Activated T-cell treated with anti-CD3 and anti-CD28 coated beads for 1 hour (primary cell): ENCODE data around the gene PLLP.

Experiments
- DNase-seq: peaks from one replicate; pipeline ENCODE4 v3.0.0-alpha.2; 2020; ENCODE audit warnings: low read depth

PLLP gene

DNA sequence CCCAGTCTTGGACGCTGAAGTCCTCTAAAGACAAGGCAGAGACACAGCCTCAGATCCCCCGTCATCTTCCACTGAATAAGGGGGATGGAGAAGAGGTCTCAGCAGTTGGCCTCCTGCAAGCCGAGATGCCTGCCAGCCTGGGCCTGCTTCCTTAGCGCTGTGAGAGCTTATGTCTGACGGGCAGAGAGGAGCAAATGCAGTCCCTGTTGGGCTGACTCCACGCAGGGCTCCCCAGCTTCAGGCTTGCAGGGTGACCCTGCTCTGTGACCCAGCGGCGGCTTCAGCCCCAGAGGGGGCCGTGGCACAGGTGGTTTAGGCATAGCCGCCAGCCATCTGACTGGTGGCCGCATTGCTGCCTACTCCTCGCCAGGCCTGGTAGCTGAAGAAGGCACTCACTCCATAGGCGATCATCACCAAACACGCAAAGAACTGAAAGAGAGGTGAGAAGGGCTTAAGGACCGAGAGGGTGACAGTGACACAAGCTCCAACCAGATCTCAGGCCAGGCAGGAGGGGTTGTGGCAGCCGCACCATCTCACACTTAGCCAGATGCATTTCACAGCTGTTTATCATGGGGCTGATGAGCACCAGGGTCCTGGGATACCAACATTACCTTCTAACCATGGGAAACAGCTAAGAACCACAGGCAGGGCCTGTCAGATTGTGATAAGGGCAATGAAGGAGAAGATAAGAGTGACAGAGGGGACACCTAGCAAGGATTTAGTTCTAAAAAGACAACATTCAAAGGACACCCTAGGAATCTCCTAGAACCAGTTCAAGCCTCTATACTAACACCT is 27.7 kb downstream of the PLLP start:
- DNase-seq = no peak

DNA sequence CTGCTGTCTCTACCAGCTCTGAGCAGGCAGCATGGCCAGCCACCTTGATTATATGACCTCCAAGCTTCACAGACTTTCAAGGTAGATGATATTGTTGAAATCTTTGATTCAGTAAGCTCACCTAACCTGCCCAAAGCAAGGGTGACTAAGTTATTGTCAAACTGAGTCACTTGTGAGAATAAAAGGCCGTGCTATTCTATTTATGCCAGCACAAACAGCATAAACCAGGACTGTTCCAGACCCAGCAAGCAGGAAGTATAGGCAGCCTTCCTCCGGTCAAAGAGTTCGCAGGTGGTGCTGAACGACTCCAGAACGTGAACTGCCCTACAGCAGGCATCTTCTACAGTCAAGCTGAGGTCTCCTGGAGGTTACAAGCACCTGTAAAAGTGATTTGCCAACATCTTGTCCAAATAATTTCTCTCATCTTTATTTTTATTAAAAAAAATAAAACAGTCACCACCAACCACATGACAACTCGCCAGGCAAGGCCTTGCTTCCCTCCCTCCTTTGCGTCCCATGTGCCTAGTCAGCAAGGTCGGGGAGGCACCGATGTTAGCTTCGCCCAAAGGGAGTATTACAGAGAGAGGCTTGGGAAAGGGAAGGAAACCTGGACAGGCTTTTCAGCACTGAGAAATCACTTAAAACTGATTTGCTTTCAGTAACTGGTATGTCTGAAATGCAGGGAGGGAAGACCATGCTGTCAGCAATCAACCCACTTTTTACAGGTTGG is 28.6 kb downstream of the PLLP start:
- DNase-seq = no peak

DNA sequence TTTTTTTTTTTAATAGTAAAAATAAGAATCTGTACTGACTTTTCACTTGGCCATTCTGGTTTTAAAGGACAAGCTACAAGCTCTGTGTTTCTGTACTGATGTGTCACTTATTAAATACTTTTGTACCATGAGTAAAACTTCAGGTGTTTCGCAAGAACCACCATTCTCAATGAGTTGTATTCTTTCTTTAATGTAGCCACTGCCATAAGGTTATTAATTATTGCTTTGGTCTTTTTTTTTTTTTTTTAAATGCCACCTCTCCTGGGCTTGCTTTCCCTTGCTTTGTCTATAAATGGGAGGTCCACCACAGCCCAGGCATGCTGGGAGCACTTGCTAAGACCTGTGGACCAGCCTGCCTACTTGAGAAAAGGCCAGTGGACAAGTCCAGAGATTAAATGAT is 31.0 kb downstream of the PLLP start:
- no peak for DNase-seq

DNA sequence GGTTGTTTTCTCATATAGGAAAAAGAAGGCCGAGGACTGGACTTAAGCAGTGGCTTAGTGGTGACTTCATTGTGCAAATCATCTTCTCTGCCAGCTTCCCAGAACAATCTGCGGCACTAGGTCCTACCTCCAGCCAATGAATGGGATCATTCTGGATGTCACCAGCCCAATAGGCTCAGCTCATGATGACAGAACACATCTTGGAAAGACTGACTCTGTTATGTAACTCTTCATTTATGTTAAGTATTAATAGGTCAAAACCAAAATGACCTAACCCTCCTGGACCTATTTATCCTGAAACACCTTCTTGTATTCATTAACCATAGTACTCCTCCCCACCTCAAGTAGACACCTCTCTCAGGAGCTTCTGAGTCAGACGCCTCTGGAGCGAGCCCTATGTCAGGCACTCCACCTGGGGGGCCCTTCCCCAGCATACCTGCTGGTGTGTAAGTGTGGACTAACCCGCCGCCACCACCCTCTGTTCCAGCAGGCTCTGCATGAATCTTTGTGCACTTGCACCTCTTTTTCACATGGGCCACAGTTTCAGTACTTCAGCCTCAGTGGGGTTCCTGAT is 32.2 kb downstream of the PLLP start:
- DNase-seq = no peak

DNA sequence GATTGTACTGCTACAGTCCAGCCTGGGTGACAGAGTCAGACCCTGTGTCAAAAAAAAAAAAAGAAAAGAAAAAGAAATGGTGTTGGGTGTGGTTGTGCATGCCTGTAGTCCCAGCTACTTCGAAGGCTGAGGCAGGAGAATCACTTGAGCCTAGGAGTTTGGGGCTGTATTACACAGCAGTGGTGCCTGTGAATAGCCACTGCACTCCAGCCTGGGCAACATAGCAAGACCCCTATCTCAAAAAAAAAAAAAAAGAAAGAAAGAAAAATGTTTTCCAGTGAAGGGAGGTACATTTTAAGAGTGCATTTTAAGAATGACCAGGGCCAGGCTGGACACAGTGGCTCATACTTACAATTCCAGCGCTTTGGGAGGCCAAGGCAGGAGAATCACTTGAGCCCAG is 33.1 kb downstream of the PLLP start:
- no peak for DNase-seq

DNA sequence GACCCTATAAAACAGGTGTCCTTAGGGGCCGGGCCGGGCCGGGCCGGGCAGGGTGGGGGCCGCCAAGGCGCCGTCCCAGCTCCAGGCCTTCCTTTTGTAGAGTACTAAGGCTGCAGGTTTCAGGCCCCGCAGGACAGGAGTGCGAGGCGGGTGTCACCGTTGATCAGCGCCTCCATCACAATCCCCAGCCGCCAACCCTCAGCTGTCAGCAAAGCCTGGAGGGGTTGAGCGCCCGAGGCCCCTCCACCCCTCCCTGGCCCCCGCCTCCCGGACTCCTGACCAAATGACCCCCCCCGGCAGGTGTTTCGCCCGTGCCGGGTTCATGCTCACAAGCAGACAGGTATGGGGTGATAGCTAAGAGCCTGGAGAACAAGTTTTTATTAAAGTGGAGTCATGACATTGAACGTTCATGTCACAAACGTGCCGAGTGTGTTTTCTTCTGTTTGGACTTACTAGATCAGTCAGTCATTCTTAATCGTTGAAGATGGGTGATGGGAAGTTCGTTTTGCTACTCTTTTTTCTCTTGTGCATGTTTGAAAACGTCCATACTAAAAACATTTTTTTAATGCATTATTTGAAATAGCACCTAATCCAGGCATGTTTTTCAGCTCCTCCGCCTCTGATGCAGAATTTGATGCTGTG is 38.9 kb downstream of the PLLP start:
- DNase-seq = no peak

DNA sequence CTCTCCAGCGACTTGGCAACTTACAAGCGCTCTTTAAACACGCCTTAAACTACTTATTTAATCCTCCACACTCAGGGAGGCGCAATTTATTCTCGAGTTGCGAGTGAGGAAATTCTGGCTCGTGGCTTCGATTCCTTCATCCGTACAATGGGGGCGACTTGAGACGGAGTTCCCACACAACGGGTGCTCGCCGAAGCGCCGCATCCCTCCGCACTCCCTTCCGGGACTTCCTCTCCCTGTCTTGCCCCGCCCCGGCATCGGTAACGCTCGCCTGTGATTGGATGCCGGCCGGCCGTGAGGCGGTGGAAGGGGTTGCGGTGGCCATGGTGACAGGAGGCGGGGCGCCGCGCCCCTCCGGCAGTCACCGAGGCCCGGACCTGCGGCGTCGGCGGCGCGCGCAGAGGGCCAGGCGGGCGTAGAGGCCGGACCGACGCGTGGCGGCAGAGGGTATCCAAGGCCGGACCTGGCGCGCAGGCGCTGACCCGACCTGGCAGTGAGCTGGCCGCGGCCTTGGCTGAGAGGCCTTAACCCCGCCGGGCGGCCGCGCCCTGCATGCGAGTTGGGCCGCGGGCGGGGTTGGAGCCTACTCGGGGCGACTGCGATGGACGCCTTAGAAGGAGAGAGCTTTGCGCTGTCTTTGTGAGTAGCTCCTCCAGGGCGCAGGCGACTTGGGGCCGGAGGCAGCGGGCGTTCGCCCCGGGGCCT is 39.6 kb downstream of the PLLP start, which contains the start of gene ARL2BP:
ARL2BP (plus strand) TSS at position 493 of the 705 bp plus-strand sequence; CDS start at position 602, 109 bp downstream.
- DNase-seq = peak; percentile 95

DNA sequence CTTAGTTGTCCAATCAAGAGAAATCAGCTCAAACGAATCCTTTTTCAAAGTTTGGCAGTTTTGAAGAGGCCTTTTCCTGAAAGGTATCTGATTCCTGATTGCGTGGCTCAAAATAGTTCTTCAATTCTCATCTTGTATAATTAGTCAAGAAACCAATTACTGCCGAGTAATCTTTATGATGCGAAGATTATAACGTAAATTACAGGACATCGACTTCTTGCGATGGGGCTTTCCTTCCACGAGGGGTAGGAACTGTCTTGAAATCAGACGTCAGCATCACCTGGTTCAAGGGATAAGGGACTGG is 40.1 kb downstream of the PLLP start:
- DNase-seq = no peak

DNA sequence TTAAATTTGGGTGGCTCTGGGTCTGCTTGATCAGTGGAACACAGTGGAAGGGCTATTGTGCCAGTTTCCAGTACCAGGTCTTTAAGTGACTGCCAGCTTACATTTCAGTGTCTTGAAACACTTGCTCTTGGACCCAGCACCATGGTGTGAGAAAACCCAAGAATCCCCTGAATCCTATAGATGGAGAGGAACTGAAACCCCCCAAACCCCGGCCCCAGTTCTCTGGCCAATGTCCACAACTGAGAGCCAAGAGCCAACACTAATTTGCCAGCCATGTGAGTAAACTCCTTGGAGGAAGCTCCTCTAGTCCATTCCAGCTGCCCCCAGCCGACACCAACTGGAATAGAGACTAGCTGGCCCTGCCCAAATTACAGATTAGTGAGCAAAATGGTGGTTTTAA is 41.8 kb downstream of the PLLP start:
- DNase-seq = no peak

DNA sequence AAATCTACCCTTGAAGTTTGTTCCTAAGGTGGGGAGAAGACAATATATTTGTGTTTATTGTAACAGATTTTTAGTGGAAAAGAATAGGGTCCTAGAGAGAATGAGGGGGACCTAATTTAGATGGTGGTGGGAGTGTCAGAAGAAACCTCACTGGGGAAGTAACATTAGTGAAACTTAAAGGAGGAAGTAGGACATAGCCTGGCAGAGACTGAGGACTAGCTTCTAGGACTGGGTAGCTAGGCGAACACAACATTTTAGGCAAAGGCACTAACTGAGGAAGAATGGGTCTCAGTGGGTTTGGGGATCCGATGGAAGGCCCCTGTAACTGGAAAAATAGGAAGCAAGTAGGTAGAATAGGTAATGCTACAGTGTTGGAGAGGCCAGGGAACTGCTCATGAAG is 43.6 kb downstream of the PLLP start:
- DNase-seq = no peak

DNA sequence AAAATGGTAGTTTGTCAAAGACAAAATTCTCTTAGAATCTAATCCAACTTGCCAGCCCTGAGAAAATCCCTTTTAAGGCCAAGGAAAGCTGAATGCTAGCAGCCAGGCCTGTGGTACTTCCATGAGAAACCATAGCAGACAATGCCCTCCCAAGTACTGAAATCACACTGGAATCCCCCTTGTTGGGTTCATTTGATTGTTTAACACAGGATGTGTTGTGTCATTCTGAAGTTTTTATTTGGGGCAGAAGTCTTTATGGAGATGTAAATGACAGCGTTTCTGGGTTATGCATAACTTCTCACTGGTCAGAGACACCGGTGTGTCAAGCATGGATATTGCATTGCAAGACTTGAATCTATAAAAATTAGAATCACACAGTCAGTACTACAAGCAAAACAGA is 45.4 kb downstream of the PLLP start:
- no peak for DNase-seq

DNA sequence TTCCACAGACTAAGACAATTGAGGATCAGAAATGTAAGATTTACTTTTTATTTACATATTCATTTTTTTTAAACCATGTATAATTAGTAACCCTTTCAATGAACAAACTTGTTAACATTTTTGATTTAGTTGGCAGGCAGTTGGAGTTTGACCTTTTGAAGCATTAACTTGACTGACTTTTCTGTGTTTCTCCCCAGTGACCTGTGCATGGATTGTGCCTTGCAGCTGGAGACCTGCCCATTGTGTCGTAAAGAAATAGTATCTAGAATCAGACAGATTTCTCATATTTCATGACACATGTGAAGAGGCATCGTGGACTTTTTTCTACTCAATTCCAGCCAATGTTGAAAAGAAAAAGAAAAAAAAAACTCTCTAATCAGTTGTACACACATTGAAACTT is 45.8 kb downstream of the PLLP start:
- no peak for DNase-seq

DNA sequence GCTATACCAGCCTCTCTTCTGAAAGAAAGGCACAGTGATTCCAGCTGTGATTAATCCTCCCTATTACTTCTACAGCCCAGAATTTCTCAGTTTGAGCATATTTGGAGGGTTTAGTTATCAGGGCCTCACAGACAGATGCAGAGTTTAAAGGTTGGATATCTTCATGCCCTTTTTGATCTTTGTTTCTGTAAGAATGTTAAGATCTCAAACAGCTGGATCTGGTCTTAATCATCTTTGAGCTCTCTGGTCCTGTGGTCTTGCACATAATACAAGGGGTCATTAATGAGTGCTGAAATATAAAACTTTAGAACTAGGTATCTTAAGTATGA is 48.5 kb downstream of the PLLP start:
- DNase-seq = no peak

DNA sequence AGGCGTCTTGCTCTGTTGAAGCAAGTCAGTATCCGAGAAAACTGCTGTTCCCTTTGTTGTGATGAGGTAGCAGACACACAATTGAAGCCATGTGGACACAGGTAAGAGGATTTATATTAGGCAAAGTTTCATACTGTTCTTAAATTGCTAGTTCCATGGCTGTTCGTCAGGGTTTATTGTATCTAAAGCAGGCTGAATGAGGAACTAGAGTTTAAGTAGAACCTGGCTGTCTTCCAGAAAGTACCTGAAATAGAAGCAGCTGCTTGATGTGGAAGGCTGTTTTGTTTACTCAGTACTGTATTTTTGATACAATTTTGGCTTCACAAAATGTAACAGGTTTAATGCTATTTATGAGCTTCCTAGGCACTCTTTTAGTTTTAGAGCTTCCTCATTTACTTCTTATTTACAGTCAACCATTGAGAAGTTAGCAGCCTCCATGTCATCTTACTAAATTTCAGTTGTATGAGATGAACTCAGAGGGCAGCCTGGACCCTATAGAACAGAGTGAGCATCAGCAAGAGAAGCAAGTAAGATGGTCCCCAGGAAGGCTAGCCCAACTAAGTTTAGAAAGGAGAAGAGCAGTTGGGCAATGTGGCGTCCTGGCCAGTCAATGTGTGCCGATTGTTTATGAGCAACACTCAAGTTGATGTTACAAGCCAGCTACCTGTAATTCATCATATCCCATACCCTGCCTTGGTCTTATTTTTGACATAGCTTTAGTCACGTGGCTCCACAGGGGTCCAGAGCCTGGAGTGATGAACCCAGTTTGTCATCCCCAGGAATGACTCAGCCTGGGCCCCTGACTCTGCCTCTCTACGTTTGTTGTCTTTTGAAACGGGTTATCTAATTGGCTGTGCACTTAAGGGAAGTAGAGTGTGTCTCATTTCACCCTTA is 49.1 kb downstream of the PLLP start:
- no peak for DNase-seq

DNA sequence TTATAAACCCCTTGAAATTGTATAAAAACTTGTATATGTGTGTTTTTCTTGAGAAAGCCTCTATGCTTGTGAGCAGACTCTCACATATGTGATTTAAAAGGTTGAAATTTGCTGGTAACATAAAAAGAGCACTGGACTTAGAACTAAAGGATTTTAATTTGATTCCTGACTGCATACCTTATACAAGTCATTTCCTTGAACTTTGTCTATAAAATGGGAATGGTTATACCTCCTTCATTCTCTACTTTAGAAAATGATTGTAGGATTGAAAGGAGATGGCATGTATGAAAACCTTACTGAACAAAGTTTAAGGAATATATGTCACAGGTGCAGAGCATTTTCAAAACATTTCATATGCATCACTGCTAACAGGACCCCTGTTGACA is 49.8 kb downstream of the PLLP start:
- no peak for DNase-seq

DNA sequence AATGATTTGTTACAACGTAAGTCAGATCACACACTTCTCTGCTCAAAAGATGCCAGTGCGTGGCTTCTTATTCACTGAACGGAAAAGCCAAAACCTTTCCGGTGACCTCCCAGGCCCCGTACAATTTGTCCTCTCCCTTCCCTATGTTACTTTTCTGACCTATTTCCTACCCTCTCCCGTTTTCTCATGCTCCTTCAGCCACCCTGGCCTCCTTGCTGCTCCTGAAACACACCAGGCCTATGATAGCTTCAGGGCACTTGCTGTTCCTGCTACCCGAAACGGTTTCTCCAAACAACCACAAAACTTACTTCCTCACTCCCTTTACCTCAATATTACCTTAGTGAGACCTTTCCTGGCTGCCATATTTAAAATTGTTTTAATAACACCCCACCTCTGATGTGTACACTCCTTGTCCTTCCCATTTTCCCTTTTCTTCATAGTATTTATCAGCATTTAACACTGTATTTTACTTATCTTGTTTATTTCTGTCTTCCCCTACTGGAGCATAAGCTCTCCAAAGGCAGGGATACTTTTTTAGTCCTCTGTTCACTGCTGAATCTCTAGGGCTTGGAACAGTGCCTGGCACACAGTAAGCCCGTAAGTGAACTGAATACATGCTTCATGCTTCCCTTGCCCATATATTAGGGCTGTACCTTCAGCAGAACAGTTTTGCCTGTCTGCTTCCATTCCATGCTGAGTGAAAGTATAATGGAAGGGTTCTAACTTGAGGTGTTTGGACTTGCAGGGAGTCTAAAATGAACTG is 50.3 kb downstream of the PLLP start:
- no peak for DNase-seq

DNA sequence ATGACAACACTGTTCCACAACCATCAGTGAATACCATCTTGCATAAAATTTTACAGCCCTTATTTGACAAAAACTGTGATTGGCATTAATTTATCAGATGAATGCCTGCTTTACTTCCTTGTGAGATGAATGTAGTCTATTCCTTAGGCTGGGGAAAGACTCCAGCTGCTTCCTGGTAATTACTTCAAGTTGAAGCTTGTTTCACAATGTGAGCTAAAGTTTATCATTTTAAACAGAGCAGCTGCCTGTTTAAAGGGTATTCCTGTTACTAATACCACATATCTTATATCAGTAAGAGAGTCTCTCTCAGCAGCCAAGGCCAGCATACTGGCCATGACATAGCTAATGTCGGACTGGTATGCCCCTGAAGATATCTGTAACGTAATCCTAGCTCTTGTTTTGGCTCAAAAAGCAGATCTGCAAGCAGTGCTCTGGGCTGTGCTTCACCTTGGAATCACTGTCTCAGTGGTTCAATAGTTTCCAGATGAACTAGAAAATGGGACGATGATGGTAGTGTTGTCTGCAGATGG is 52.6 kb downstream of the PLLP start:
- DNase-seq = no peak

DNA sequence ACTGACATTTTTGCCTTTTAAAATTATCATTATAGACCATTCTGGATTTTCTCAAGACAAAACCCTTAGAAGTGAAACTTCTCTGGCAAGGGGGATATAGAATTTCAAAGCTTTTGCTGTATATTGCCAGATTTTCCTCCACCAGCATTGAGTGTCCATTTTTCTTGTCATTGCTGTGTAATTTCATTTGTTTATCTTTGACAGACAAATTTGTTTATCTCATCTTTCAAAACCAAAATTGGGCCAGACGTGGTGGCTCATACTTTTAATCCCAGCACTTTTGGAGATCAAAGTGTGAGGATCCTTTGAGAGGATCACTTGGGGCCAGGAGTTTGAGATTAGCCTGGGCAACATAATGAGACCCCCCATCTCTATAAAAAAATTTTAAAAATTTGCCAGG is 55.4 kb downstream of the PLLP start:
- no peak for DNase-seq

DNA sequence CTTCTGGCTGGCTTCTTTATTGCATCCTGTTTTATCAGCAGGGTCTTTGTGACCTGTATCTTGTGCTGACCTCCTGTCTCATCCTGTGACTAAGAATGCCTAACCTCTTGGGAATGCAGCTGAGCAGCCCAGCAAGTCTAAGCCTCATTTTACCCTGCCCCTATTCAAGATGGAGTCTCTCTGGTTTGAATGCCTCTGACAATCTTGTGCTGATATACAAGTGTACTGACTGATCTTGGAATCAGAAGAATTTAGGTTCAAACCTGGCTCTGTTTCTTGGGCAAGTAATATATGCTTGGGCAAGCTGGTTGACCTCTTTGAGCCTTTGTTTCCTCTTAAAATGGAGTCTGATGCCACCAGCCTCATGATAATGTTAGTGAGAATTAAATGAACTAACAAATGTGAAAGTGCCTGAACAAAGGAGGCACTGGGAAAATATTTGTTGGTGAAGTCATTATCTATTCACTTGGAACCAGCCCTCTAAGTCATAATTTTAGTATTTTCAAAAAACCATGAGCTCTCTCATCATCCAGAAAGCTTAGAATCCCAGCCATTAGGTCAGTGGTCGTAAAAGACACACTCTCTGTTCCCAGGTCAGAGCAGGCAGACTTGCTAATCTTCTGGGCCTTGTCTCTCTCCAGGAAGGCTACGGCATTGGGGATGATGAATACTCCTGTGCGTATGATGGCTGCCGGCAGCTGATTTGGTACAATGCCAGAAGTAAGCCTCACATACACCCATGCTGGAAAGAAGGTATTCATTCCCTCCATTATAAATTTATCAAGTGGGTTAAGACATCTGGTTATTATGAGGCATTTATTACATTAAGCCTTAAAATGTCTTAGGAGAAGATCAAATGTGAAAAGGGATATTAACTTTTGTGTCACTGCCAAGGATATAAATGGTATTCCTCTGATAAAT is 57.5 kb downstream of the PLLP start:
- no peak for DNase-seq
